ENCODE measurements around the gene CLMN.

DNA sequence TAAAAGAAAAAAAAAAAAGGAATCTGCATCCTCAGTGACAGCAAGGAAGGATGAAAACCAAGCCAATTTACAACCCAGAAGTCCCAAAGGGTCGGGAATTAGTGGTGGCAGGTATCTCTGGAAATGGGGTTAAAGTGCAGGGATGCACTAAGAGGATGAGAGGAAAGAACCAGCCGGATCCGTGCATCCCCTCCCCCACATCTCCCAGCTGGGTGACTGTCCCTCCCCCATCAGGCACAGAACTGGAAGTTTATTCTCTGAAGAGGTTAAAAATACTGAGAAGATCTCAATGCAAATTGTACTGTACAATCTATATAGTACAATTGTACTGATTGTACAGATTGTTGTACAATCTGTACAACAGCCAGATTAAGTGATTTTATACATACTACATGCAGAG lies 15.4 kb downstream of the CLMN start:
- TF ChIP-seq EZH2 (IDR thresholded peaks at IDR 0.05; ENCODE audit: insufficient read depth, poor library complexity, severe bottlenecking) (no peak), EZH2phosphoT487 (IDR thresholded peaks at IDR 0.05; ENCODE audit: insufficient read depth, low read depth) (no peak)

All from GM23248 (cell line).